Measurements from ENCODE around the gene FGF21.
"Not testable (repeated sequence)": the region's sequence is repeated elsewhere in the genome, so short reads cannot be mapped to it uniquely, and the experiment has no call there.

The FGF21 gene

GRCh38 chr19:48755084-48755641 is at the start of gene FGF21:
Gene FGF21 (plus strand): TSS chr19:48755524. CDS start chr19:48756237, 713 bp downstream.
- DNase-seq = no peak

- no peak for DNase-seq
These were observed 46.9 kb upstream of the FGF21 start for GRCh38 chr19:48708471-48708870.

- DNase-seq = no peak
These were observed 44.1 kb upstream of the FGF21 start for GRCh38 chr19:48711106-48711662.

GRCh38 chr19:48713041-48713863 is 42.1 kb upstream of the FGF21 start:
- peak; percentile 58 for DNase-seq

GRCh38 chr19:48713864-48714755 is 41.2 kb upstream of the FGF21 start:
- DNase-seq = peak; percentile 100

GRCh38 chr19:48714759-48715675 is 40.3 kb upstream of the FGF21 start:
- DNase-seq = no peak

GRCh38 chr19:48715681-48716171 is 39.6 kb upstream of the FGF21 start:
- DNase-seq = no peak

GRCh38 chr19:48716562-48717291 is 38.6 kb upstream of the FGF21 start:
- peak; percentile 58 for DNase-seq

GRCh38 chr19:48718106-48718505 is 37.2 kb upstream of the FGF21 start:
- DNase-seq = not testable (repeated sequence)

GRCh38 chr19:48718711-48719231 is 36.6 kb upstream of the FGF21 start:
- DNase-seq = no peak

- DNase-seq = no peak
These were observed 35.8 kb upstream of the FGF21 start, which contains the start of gene MAMSTR for GRCh38 chr19:48719263-48720171. Gene MAMSTR (minus strand): TSS chr19:48719725. CDS start chr19:48719031, 694 bp downstream.

- DNase-seq = no peak
These were observed 35.1 kb upstream of the FGF21 start for GRCh38 chr19:48720251-48720612.

- peak; percentile 99 for DNase-seq
These were observed 34.6 kb upstream of the FGF21 start for GRCh38 chr19:48720613-48721296.

- DNase-seq = no peak
These were observed 33.1 kb upstream of the FGF21 start for GRCh38 chr19:48722196-48722708.

- peak; percentile 92 for DNase-seq
These were observed 30.2 kb upstream of the FGF21 start for GRCh38 chr19:48724796-48725753.

- peak; percentile 46 for DNase-seq
These were observed 28.8 kb upstream of the FGF21 start for GRCh38 chr19:48726556-48726955.

- DNase-seq = no peak
These were observed 26.2 kb upstream of the FGF21 start for GRCh38 chr19:48728911-48729664.
